HUDEP-2 (cell line): ENCODE data around the gene TINAG.

Experiments
- DNase-seq, 76 experiments: peaks; one replicate each; lab custom pipeline; 2025; ENCODE audit not compliant: unreplicated experiment in 76 of 76; lab: John Stamatoyannopoulos, UW

TINAG gene

GRCh38 chr6:54308289-54308985 lies at the start of gene TINAG:
Gene TINAG, plus strand, starts transcription at chr6:54308441. Its CDS starts 110 bp downstream, at chr6:54308551.
- no peak for DNase-seq

- no peak for DNase-seq
These were observed 48.2 kb upstream of the TINAG start for GRCh38 chr6:54260025-54260424.

GRCh38 chr6:54262499-54262898 lies 45.7 kb upstream of the TINAG start:
- no peak for DNase-seq

- no peak for DNase-seq
These were observed 45.3 kb upstream of the TINAG start for GRCh38 chr6:54262971-54263370.

GRCh38 chr6:54264581-54265272 lies 43.5 kb upstream of the TINAG start:
- DNase-seq: no peak

- DNase-seq: no peak
These were observed 41.8 kb upstream of the TINAG start for GRCh38 chr6:54266400-54266923.

GRCh38 chr6:54267798-54268197 lies 40.4 kb upstream of the TINAG start:
- DNase-seq: peak in 19 of 76 experiments; percentile 1 to 55 (median 18)

GRCh38 chr6:54273214-54273820 lies 34.9 kb upstream of the TINAG start:
- no peak for DNase-seq

- no peak for DNase-seq
These were observed 33.9 kb upstream of the TINAG start for GRCh38 chr6:54274383-54274782.

GRCh38 chr6:54282186-54282585 lies 26.1 kb upstream of the TINAG start:
- DNase-seq: no peak

GRCh38 chr6:54284161-54284860 lies 23.9 kb upstream of the TINAG start:
- no peak for DNase-seq

- DNase-seq: no peak
These were observed 22.6 kb upstream of the TINAG start for GRCh38 chr6:54285595-54285994.

- DNase-seq: no peak
These were observed 22.1 kb upstream of the TINAG start for GRCh38 chr6:54286141-54286540.

GRCh38 chr6:54288474-54288873 lies 19.8 kb upstream of the TINAG start:
- DNase-seq: no peak

- no peak for DNase-seq
These were observed 18.8 kb upstream of the TINAG start for GRCh38 chr6:54289426-54289825.

- no peak for DNase-seq
These were observed 17.1 kb upstream of the TINAG start for GRCh38 chr6:54291146-54291545.

- DNase-seq: no peak
These were observed 16.5 kb upstream of the TINAG start for GRCh38 chr6:54291738-54292137.

- no peak for DNase-seq
These were observed 13.2 kb upstream of the TINAG start for GRCh38 chr6:54294965-54295532.

- DNase-seq: no peak
These were observed 8.5 kb upstream of the TINAG start for GRCh38 chr6:54299542-54300269.

- DNase-seq: no peak
These were observed 6.5 kb upstream of the TINAG start for GRCh38 chr6:54301770-54302169.
